Keratinocyte (primary cell): Measurements from ENCODE around the gene NHERF2.
A peak's percentile ranks its signal among the peaks of the same experiment; 100 is the strongest.

Experiments used
- EZH2 ChIP-seq: IDR thresholded peaks from one replicate; pipeline ENCODE4 v1.6.1; 2012; ENCODE audit warnings: inconsistent platforms, mild to moderate bottlenecking, low read length, moderate library complexity
- TF ChIP-seq, protein P1 (sequence below), 3 experiments: IDR thresholded peaks in 1 of 3; conservative IDR thresholded peaks in 1 of 3; optimal IDR thresholded peaks in 1 of 3; 2 replicates in 2 of 3; 3 replicates in 1 of 3; pipeline versions ENCODE3 to v1.5.1; 2011; ENCODE audit warnings: low read length in 3 of 3, mild to moderate bottlenecking in 3 of 3, moderate library complexity in 2 of 3, control low read depth in 1 of 3, inconsistent platforms in 1 of 3; ENCODE audit not compliant: insufficient read depth in 2 of 3; ENCODE audit errors: extremely low read depth in 1 of 3

DNA sequence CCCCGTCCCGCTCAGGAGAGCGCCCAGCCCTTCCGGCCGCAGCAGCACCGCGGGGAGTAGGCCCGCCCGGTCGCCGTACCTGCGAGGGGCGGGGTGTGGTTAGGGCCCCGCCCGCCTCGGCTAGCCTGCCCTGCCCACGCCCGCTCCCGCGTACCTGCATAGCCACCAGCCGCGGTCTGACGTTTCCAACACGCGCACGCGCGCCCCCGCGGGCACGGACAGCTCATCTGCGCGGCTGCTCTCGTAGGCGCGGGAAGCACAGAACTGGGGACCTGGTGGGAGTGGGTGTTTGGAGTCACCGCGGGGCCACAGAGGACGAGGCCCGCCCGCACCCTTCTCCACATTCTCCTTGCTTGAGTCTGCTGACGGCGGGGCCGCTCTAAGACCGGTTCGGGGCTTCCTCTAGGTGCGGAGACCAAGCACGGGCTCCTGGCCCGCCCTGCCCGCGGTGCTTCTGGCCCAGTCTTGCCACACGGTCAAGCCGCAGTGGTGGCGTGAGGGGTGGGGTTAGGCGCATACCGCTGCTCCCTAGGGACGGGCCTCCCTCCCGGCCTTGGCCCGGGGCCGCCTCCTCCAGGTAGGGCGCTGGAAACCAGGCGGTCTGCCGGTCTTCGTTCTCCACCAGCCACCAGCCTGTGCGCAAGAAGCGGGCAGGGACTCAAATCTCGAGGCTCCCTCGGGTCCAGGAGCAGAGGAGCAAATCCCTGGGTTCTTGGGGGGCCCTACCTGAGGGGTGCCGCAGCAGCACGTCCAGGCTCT, 47.3 kb upstream of the NHERF2 start:
- TF ChIP-seq, protein P1, sequence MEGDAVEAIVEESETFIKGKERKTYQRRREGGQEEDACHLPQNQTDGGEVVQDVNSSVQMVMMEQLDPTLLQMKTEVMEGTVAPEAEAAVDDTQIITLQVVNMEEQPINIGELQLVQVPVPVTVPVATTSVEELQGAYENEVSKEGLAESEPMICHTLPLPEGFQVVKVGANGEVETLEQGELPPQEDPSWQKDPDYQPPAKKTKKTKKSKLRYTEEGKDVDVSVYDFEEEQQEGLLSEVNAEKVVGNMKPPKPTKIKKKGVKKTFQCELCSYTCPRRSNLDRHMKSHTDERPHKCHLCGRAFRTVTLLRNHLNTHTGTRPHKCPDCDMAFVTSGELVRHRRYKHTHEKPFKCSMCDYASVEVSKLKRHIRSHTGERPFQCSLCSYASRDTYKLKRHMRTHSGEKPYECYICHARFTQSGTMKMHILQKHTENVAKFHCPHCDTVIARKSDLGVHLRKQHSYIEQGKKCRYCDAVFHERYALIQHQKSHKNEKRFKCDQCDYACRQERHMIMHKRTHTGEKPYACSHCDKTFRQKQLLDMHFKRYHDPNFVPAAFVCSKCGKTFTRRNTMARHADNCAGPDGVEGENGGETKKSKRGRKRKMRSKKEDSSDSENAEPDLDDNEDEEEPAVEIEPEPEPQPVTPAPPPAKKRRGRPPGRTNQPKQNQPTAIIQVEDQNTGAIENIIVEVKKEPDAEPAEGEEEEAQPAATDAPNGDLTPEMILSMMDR (optimal IDR thresholded peaks at IDR 0.05 in 1 of 3, IDR thresholded peaks at IDR 0.05 in 1 of 3, conservative IDR thresholded peaks at IDR 0.05 in 1 of 3; ENCODE audit: extremely low read depth in 1 of 3, insufficient read depth in 2 of 3, low read length in 3 of 3) = peak in 1 of 3 experiments; percentile 17
- TF ChIP-seq EZH2 = no peak
